CD4-positive, CD25-positive, alpha-beta regulatory T cell (primary cell): ENCODE results near the gene PAFAH1B2. TPM values are rescaled to one million over a fixed set of nuclear protein-coding genes. Genes with fewer than 3 reads are reported as not detected.
"Not testable (repeated sequence)": the region's sequence is repeated elsewhere in the genome, so short reads cannot be mapped to it uniquely, and the experiment has no call there.

ENCODE experiments used
- ATAC-seq, 2 donors: fragments of 150-1000 bp; cut with Tn5 transposase; one replicate each; pipeline ENCODE4 v1.10.0; 2021; ENCODE audit warnings: low read depth in 2 of 2, moderate number of reproducible peaks in 2 of 2, moderate library complexity in 1 of 2
- DNase-seq, 3 donors: peaks; one replicate each; pipeline versions ENCODE4 v3.0.0 to v3.0.0-alpha.2; 2012 to 2022; ENCODE audit warnings: mixed read lengths in 1 of 3
- H3K27ac ChIP-seq: one replicate; pipeline ENCODE4 v1.7.0; 2013; ENCODE audit warnings: mild to moderate bottlenecking, low read length; ENCODE audit not compliant: insufficient read depth, poor library complexity, severe bottlenecking
- H3K27me3 ChIP-seq: one replicate; pipeline ENCODE4 v1.7.0; 2013; ENCODE audit warnings: low read length; ENCODE audit not compliant: control insufficient read depth, insufficient read depth
- H3K36me3 ChIP-seq: one replicate; pipeline ENCODE4 v1.7.0; 2013; ENCODE audit warnings: mild to moderate bottlenecking, low read length, moderate library complexity; ENCODE audit not compliant: control insufficient read depth, insufficient read depth
- H3K4me1 ChIP-seq: 2 replicates; pipeline ENCODE4 v1.7.0; 2013; ENCODE audit warnings: mild to moderate bottlenecking, low read length; ENCODE audit not compliant: insufficient read depth, control insufficient read depth, poor library complexity, severe bottlenecking
- H3K4me3 ChIP-seq: one replicate; pipeline ENCODE4 v1.7.0; 2013; ENCODE audit warnings: low read depth, mild to moderate bottlenecking, low read length, moderate library complexity
- H3K9me3 ChIP-seq, 2 experiments: 1 replicate in 1 of 2; 2 replicates in 1 of 2; pipeline ENCODE4 v1.7.0; 2013; ENCODE audit warnings: low read length in 2 of 2, mild to moderate bottlenecking in 1 of 2, moderate library complexity in 1 of 2; ENCODE audit not compliant: control insufficient read depth in 2 of 2
- H3K27ac Mint-ChIP-seq, 3 donors: one replicate each; pipeline ENCODE4 v1.8.0; 2020 to 2022; ENCODE audit warnings: mild to moderate bottlenecking in 3 of 3, mixed read lengths in 3 of 3, moderate library complexity in 2 of 3
- H3K27me3 Mint-ChIP-seq: one replicate; pipeline ENCODE4 v1.8.0; 2022; ENCODE audit warnings: mild to moderate bottlenecking, mixed read lengths
- H3K36me3 Mint-ChIP-seq: one replicate; pipeline ENCODE4 v1.8.0; 2020; ENCODE audit warnings: mixed read lengths
- H3K4me1 Mint-ChIP-seq, 4 donors: one replicate each; pipeline ENCODE4 v1.8.0; 2020 to 2022; ENCODE audit warnings: mixed read lengths in 4 of 4, mild to moderate bottlenecking in 1 of 4
- H3K4me3 Mint-ChIP-seq, 4 donors: one replicate each; pipeline ENCODE4 v1.8.0; 2020 to 2022; ENCODE audit warnings: mild to moderate bottlenecking in 4 of 4, mixed read lengths in 4 of 4, moderate library complexity in 3 of 4
- H3K9me3 Mint-ChIP-seq, 7 donors: one replicate each; pipeline ENCODE4 v1.8.0; 2020 to 2022; ENCODE audit warnings: mixed read lengths in 7 of 7, mild to moderate bottlenecking in 3 of 7, moderate library complexity in 2 of 7
- polyA plus RNA-seq, 4 donors: library from polyadenylated mRNA; unstranded; fragments of 300-500 nt; fragmentation: Illumina TruSeq; gene quantifications; one replicate each; pipeline ENCODE4 v1.2.3, GENCODE V29; 2021
- total RNA-seq: library from RNA; stranded (reverse); gene quantifications from one replicate; pipeline ENCODE4 v1.2.3, GENCODE V29; 2022

The PAFAH1B2 gene
- total and polyA plus RNA-seq, 5 donors from 2014 or later, result 15.0 to 43.3 (median 18.1) TPM

DNA sequence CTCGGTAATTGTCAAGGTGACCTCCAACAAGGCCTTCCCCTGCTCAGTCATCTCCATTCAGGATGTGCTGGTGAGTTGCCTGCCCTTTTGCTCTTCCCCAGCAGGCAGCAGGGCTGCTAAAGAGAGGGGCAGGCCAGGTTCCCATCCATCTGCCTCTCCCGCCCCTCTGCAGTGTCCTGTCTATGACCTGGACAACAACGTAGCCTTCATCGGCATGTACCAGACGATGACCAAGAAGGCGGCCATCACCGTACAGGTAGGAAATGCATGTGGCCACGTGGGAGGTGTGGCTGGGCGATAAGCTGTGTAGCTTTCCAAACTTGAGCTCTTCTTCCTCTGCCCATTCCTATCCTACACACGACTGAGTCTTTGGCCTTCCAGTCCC is 38.5 kb downstream of the PAFAH1B2 start:
- no peak overlapping the region for H3K27ac Mint-ChIP-seq
- H3K4me3 ChIP-seq, result no peak overlapping the region
- no peaks in the 10 kb centered on the region for H3K9me3 Mint-ChIP-seq
- no peak overlapping the region for H3K27ac ChIP-seq
- peaks cover 15 to 39% (median 26%) of the 10 kb centered on the region in 4 donors for H3K4me1 Mint-ChIP-seq
- no peaks in the 10 kb centered on the region for H3K9me3 ChIP-seq
- ATAC-seq (no peak), DNase-seq (no peak)
- peaks cover 15% of the 10 kb centered on the region for H3K36me3 Mint-ChIP-seq
- H3K27me3 Mint-ChIP-seq, result no peaks in the 10 kb centered on the region
- peak overlapping the region in 3 of 4 donors; percentile 19 to 47 (median 38) for H3K4me3 Mint-ChIP-seq
- peaks cover 27% of the 10 kb centered on the region for H3K4me1 ChIP-seq
- H3K36me3 ChIP-seq, result peaks cover 10% of the 10 kb centered on the region
- H3K27me3 ChIP-seq, result no peaks in the 10 kb centered on the region

DNA sequence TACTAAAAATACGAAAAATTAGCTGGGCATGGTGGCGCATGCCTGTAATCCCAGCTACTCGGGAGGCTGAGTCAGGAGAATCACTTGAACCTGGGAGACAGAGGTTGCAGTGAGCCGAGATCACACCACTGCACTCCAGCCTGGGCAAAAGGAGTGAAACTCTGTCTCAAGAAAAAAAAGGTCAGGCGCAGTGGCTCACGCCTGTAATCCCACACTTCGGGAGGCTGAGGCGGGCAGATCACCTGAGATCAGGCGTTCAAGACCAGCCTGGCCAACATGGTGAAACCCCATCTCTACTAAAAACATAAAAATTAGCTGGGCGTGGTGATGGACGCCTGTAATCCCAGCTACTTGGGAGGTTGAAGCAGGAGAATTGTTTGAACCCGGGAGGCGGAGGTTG is 39.1 kb downstream of the PAFAH1B2 start:
- H3K27ac Mint-ChIP-seq, ATAC-seq, H3K27ac ChIP-seq, H3K27me3 ChIP-seq, DNase-seq, H3K9me3 ChIP-seq, H3K4me3 ChIP-seq, H3K27me3 Mint-ChIP-seq, H3K9me3 Mint-ChIP-seq: not testable (repeated sequence)
- peaks cover 10% of the 10 kb centered on the region for H3K36me3 ChIP-seq
- peaks cover 23% of the 10 kb centered on the region for H3K4me1 ChIP-seq
- Mint-ChIP-seq H3K36me3 (peaks cover 16% of the 10 kb centered on the region), H3K4me1 (peaks cover 9 to 34% (median 21%) of the 10 kb centered on the region in 4 donors), H3K4me3 (peak overlapping the region in 1 of 4 donors; percentile 47)

DNA sequence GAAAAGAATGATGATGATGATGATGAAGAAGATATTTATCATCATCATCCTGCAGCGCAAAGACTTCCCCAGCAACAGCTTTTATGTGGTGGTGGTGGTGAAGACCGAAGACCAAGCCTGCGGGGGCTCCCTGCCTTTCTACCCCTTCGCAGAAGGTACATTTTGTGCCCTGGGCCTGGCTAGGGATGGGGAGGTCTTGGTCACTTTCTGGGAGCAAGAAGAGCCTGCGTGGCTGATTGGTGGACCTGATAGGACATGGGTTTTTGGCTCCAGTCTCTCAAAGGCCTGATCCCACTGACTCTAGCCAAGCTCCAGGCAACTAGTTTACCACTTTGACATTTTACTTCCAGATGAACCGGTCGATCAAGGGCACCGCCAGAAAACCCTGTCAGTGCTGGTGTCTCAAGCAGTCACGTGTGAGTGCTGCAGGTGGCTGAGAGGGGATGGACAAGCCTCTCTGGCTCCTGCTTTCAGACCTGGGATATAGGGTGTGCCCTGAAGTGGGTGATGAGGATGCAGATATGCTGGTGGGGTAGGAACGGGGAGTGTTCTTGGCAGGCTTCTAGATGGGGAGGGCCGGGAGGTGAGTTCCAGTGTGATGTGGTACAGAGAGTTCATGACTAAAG is 39.8 kb downstream of the PAFAH1B2 start:
- H3K4me3 ChIP-seq, result no peak overlapping the region
- H3K4me1 Mint-ChIP-seq, result peaks cover 9 to 27% (median 19%) of the 10 kb centered on the region in 4 donors
- peaks cover 16% of the 10 kb centered on the region for H3K36me3 Mint-ChIP-seq
- H3K9me3 ChIP-seq, result no peaks in the 10 kb centered on the region
- no peaks in the 10 kb centered on the region for H3K27me3 ChIP-seq
- peaks cover 10% of the 10 kb centered on the region for H3K36me3 ChIP-seq
- no peaks in the 10 kb centered on the region for H3K27me3 Mint-ChIP-seq
- H3K27ac Mint-ChIP-seq, result no peak overlapping the region
- no peaks in the 10 kb centered on the region for H3K9me3 Mint-ChIP-seq
- H3K4me3 Mint-ChIP-seq, result no peak overlapping the region
- H3K27ac ChIP-seq, result no peak overlapping the region
- ATAC-seq (no peak), DNase-seq (no peak)
- H3K4me1 ChIP-seq, result peaks cover 20% of the 10 kb centered on the region

DNA sequence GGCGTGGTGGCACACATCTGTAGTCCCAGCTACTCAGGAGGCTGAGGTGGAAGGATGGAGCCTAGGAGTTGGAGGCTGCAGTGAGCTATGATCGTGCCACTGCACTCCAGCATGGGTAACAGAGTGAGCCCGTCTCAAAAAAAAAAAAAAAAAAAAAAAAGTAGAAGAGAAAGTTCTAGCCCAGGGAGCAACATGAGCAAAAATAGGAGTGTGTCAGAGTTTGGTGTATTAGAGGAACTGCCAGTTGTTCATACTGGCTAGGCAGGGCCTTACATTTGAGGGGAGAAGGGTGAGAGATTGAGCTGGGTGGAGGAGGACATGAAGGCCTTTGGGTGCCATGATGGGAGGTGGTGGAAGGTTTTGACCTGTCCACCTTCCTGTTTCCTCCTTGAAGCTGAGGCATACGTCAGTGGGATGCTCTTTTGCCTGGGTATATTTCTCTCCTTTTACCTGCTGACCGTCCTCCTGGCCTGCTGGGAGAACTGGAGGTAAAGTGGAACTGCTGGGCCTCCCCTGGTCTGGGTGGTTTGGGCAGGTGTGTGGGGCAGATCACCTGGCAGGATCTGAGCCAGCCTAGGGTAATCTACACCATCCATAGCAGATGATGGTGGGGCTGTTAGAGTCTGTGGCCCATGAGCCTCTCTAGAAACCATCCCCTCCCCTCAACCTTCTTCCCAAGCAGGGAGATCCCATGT is 41.8 kb downstream of the PAFAH1B2 start:
- H3K9me3 ChIP-seq, result no peaks in the 10 kb centered on the region
- H3K36me3 ChIP-seq, result peaks cover 19% of the 10 kb centered on the region
- H3K27ac Mint-ChIP-seq, result peak overlapping the region in 2 of 3 donors; percentile 81 to 85
- H3K4me1 ChIP-seq, result peaks cover 3% of the 10 kb centered on the region
- H3K36me3 Mint-ChIP-seq, result peaks cover 16% of the 10 kb centered on the region
- ATAC-seq (no peak), DNase-seq (no peak)
- H3K4me3 Mint-ChIP-seq, result peak overlapping the region in 1 of 4 donors; percentile 32
- no peaks in the 10 kb centered on the region for H3K27me3 Mint-ChIP-seq
- no peaks in the 10 kb centered on the region for H3K9me3 Mint-ChIP-seq
- H3K27ac ChIP-seq, result no peak overlapping the region
- H3K27me3 ChIP-seq, result no peaks in the 10 kb centered on the region
- H3K4me3 ChIP-seq, result no peak overlapping the region
- peaks cover 5 to 12% (median 11%) of the 10 kb centered on the region in 4 donors for H3K4me1 Mint-ChIP-seq

DNA sequence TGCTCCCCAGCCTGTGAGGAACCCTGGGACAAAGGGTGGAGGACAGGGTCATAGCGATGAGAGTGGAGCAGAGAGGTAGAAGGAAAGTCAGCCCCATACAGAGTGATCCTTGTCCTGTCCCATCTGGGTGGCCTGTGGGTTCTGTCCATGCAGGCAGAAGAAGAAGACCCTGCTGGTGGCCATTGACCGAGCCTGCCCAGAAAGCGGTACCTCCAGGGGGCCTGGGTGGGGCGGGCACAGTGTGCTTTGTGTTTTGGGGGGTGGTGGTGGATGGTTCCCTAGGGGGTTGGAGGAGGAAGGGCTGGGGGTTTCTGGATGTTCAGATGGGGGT is 42.3 kb downstream of the PAFAH1B2 start:
- Mint-ChIP-seq H3K27me3 (no peaks in the 10 kb centered on the region), H3K4me1 (peaks cover 5 to 7% (median 6%) of the 10 kb centered on the region in 4 donors), H3K27ac (peak overlapping the region in 1 of 3 donors; percentile 81), H3K9me3 (no peaks in the 10 kb centered on the region), H3K4me3 (peak overlapping the region in 1 of 4 donors; percentile 32), H3K36me3 (peaks cover 16% of the 10 kb centered on the region)
- no peaks in the 10 kb centered on the region for H3K9me3 ChIP-seq
- H3K27me3 ChIP-seq, result no peaks in the 10 kb centered on the region
- DNase-seq, result no peak
- H3K4me1 ChIP-seq, result no peaks in the 10 kb centered on the region
- ATAC-seq, result no peak
- H3K36me3 ChIP-seq, result peaks cover 19% of the 10 kb centered on the region
- no peak overlapping the region for H3K27ac ChIP-seq
- H3K4me3 ChIP-seq, result no peak overlapping the region

DNA sequence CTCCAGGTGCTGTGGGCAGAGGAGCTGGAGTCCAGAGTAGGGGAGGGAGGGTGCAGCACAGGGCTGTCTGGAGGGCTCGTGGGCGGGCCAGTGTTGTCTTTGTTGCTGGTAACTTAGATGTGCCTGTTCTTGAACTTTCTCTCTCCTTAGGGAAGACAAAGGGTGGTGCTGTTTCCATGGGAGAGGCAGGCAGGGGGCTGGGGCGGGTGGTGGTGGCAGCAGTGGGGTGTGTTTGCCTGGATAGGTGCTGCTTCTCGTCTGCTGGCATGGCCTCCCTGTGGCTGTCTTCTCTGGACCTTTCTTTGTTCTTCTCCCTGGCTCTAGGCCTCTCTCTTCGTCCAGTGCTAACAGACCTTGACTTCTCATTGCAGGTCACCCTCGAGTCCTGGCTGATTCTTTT is 42.9 kb downstream of the PAFAH1B2 start:
- no peaks in the 10 kb centered on the region for H3K9me3 Mint-ChIP-seq
- H3K27me3 ChIP-seq, result no peaks in the 10 kb centered on the region
- H3K4me1 ChIP-seq, result no peaks in the 10 kb centered on the region
- no peaks in the 10 kb centered on the region for H3K9me3 ChIP-seq
- H3K4me3 Mint-ChIP-seq, result peak overlapping the region in 1 of 4 donors; percentile 71
- H3K36me3 ChIP-seq, result peaks cover 19% of the 10 kb centered on the region
- H3K27ac Mint-ChIP-seq, result peak overlapping the region in 1 of 3 donors; percentile 12
- no peak overlapping the region for H3K27ac ChIP-seq
- no peak overlapping the region for H3K4me3 ChIP-seq
- DNase-seq (no peak), ATAC-seq (no peak)
- H3K36me3 Mint-ChIP-seq, result peaks cover 16% of the 10 kb centered on the region
- peaks cover 5 to 6% (median 5%) of the 10 kb centered on the region in 4 donors for H3K4me1 Mint-ChIP-seq
- no peaks in the 10 kb centered on the region for H3K27me3 Mint-ChIP-seq

DNA sequence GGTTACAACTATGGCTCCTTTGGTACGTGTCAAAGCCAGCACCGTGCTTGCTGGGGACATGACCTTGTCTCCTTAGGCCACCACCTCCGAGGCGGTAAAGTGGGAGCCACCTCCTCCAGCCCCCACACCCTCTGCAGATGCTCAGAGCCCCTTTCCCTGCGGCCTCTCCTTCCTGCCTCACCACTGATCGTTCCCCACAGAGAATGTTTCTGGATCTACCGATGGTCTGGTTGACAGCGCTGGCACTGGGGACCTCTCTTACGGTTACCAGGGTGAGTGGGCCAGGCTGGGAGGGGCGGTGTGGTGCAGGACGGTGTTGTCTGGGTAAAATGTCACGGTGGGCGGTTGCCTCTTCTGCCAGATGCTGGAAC is 43.3 kb downstream of the PAFAH1B2 start:
- H3K27ac Mint-ChIP-seq, result peak overlapping the region in 1 of 3 donors; percentile 12
- no peaks in the 10 kb centered on the region for H3K27me3 Mint-ChIP-seq
- peaks cover 16% of the 10 kb centered on the region for H3K36me3 Mint-ChIP-seq
- no peaks in the 10 kb centered on the region for H3K9me3 Mint-ChIP-seq
- peaks cover 5 to 6% (median 5%) of the 10 kb centered on the region in 4 donors for H3K4me1 Mint-ChIP-seq
- no peaks in the 10 kb centered on the region for H3K4me1 ChIP-seq
- no peak for ATAC-seq
- H3K4me3 Mint-ChIP-seq, result peak overlapping the region in 1 of 4 donors; percentile 71
- H3K9me3 ChIP-seq, result no peaks in the 10 kb centered on the region
- H3K4me3 ChIP-seq, result no peak overlapping the region
- no peak for DNase-seq
- no peaks in the 10 kb centered on the region for H3K27me3 ChIP-seq
- H3K36me3 ChIP-seq, result peaks cover 17% of the 10 kb centered on the region
- H3K27ac ChIP-seq, result no peak overlapping the region
